Cardiac muscle cell (in vitro differentiated cells and primary cell): ENCODE measurements around the gene SDR42E2. TPM values are rescaled to one million over a fixed set of nuclear protein-coding genes. Genes with fewer than 3 reads are reported as not detected.
A peak's percentile ranks its signal among the peaks of the same experiment; 100 is the strongest.
"Not testable (repeated sequence)": the region's sequence is repeated elsewhere in the genome, so short reads cannot be mapped to it uniquely, and the experiment has no call there.

Experiments used
- DNase-seq, 2 donors: peaks; one replicate each; pipeline versions ENCODE4 v3.0.0 to v3.0.0-alpha.2; 2010 to 2017; ENCODE audit warnings: low read depth in 1 of 2, low spot score in 1 of 2
- H3K27ac ChIP-seq: fragments of 200-600 bp; sonication (generic); 2 replicates; pipeline ENCODE4 v1.5.1; 2016
- H3K27me3 ChIP-seq: fragments of 200-600 bp; sonication (generic); 2 replicates; pipeline ENCODE4 v1.6.0; 2016; ENCODE audit warnings: control low read depth
- H3K36me3 ChIP-seq: fragments of 200-600 bp; sonication (generic); 2 replicates; pipeline ENCODE4 v1.5.1; 2016; ENCODE audit warnings: control low read depth
- H3K4me1 ChIP-seq: fragments of 200-600 bp; sonication (generic); 2 replicates; pipeline ENCODE4 v1.8.1; 2017; ENCODE audit warnings: low read depth, mild to moderate bottlenecking, mixed run types
- H3K4me3 ChIP-seq: fragments of 200-600 bp; sonication (generic); 2 replicates; pipeline ENCODE4 v1.5.1; 2016; ENCODE audit warnings: mild to moderate bottlenecking
- H3K9me3 ChIP-seq: fragments of 200-600 bp; sonication (generic); 2 replicates; pipeline ENCODE4 v1.5.1; 2017; ENCODE audit warnings: low read depth, mild to moderate bottlenecking, control low read depth
- CTCF ChIP-seq: IDR thresholded peaks from 2 replicates; pipeline ENCODE4 v1.5.1; 2012; ENCODE audit warnings: low read depth, mild to moderate bottlenecking, low read length
- polyA plus RNA-seq: library from polyadenylated mRNA; unstranded; fragments of >200 nt; fragmentation: Nextera tagmentation; extraction: Ambion mirVana; gene quantifications from 2 replicates; pipeline ENCODE4 v1.2.1, GENCODE V29; 2016
- total RNA-seq: library from RNA; depleted of rRNA; stranded (reverse); fragments of >200 nt; gene quantifications from 2 replicates; pipeline ENCODE4 v1.2.3, GENCODE V29; 2016

The SDR42E2 gene
- total and polyA plus RNA-seq, 2 experiments from 2014 or later, result 0.06 TPM; not detected in 1

DNA sequence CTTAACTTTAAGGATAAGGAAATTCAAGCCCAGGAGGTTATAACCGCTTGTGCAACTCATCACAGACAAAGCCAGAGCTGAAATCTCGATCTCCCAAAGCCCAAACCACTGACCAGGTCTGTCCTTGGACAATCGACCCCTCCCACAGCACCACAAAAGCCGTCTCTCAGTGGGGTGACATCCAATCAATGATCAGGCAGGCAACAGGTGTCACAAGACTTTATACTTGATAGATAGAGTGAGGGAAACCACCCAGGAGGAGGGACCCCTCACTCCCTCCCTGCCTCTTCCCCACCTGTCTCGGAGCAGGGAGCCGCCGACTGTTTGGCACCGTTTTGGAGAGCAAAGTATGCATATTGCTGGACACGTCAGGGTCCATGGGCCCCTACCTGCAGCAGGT, 14.5 kb upstream of the SDR42E2 start:
- no peak overlapping the region for H3K27ac ChIP-seq
- no peak for TF ChIP-seq CTCF
- no peak for DNase-seq
- no peaks in the 10 kb centered on the region for H3K27me3 ChIP-seq
- H3K4me1 ChIP-seq, result no peaks in the 10 kb centered on the region
- H3K36me3 ChIP-seq, result no peaks in the 10 kb centered on the region
- no peaks in the 10 kb centered on the region for H3K9me3 ChIP-seq
- no peak overlapping the region for H3K4me3 ChIP-seq

DNA sequence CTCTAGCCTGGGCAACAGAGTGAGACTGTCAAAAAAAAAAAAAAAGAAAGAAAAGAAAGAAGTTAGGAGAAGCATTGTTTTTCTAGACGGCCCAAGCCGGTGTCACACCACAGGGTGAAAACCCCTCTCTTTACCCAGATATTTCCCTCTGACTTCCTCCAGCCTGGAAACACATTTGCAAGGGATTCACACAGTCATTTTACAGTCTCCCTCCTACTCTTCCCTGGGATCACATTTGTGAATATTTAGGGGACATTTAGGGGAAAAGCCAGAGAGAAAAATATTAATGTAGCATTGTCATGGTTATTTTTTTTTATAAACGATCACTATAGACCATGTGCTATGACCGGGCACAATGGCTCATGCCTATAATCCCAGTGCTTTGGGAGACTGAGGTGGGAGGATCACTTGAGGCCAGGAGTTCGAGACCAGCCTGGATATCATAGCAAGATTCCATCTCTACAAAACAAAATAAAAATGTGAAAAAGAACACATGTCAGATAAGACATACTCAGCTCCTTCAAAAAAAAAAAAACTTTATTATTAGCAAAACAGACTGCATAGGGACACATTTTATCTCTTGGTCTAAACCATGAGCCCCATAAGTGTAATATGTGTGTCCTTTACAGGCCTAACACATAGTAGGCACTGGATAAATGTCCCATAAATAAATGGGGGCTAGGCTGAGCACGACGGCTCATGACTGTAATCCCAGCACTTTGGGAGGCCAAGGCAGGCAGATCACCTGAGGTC, 10.9 kb upstream of the SDR42E2 start:
- Histone ChIP-seq H3K27me3 (no peaks in the 10 kb centered on the region), H3K4me3 (no peak overlapping the region), H3K27ac (no peak overlapping the region), H3K4me1 (no peaks in the 10 kb centered on the region), H3K36me3 (no peaks in the 10 kb centered on the region), H3K9me3 (no peaks in the 10 kb centered on the region)
- TF ChIP-seq CTCF, result no peak
- no peak for DNase-seq

DNA sequence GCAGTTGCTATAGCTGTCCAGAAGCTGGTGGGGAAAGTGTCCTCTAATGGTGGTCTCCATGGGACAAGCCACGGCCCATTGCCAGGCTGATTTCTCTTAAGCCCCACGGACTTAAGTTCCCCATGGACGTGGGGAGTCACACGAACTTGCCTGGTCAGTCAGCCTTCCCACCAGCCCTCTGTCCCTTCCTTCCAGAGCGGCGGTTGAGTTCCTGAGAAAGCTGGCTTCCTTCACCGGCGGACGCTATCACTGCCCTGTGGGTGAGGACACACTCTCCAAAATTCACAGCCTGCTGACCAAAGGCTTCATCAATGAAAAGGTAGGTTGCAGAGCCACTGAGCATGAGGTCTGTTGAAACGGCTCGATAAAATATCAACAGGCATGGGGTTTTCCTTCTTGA, 10.0 kb upstream of the SDR42E2 start:
- TF ChIP-seq CTCF, result no peak
- H3K9me3 ChIP-seq, result no peaks in the 10 kb centered on the region
- H3K4me1 ChIP-seq, result no peaks in the 10 kb centered on the region
- no peaks in the 10 kb centered on the region for H3K27me3 ChIP-seq
- no peak for DNase-seq
- no peak overlapping the region for H3K27ac ChIP-seq
- H3K4me3 ChIP-seq, result no peak overlapping the region
- no peaks in the 10 kb centered on the region for H3K36me3 ChIP-seq

DNA sequence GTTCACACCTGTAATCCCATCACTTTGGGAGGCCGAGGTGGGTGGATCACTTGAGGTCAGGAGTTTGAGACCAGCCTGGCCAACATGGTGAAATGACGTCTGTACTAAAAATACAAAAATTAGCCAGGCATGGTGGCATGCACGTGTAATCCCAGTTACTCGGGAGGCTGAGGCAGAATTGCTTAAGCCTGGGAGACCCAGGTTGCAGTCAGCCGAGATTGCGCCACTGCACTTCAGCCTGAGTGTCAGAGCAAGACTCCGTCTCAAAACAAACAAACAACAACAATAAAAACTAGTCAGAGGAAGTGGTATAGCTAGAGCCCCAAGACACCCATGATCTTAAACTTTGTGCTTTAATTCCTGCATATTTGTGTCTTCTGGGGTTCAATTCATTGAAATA, 9.2 kb upstream of the SDR42E2 start:
- not testable (repeated sequence) for H3K4me1 ChIP-seq, H3K27ac ChIP-seq, DNase-seq, H3K36me3 ChIP-seq, H3K9me3 ChIP-seq, H3K4me3 ChIP-seq, H3K27me3 ChIP-seq

- H3K4me3 ChIP-seq, result no peak overlapping the region
- DNase-seq, result no peak
- no peak overlapping the region for H3K27ac ChIP-seq
- H3K4me1 ChIP-seq, result no peaks in the 10 kb centered on the region
- no peaks in the 10 kb centered on the region for H3K9me3 ChIP-seq
- no peaks in the 10 kb centered on the region for H3K36me3 ChIP-seq
- H3K27me3 ChIP-seq, result peaks cover 54% of the 10 kb centered on the region
- TF ChIP-seq CTCF, result no peak
These were observed 905 bp upstream of the SDR42E2 start for GRCh38 chr16:22161401-22161800.

GRCh38 chr16:22162656-22163009, 327 bp downstream of the SDR42E2 start:
- Histone ChIP-seq H3K27me3 (peaks cover 54% of the 10 kb centered on the region), H3K4me3 (peak overlapping the region; percentile 3), H3K36me3 (no peaks in the 10 kb centered on the region), H3K27ac (no peak overlapping the region), H3K4me1 (no peaks in the 10 kb centered on the region), H3K9me3 (no peaks in the 10 kb centered on the region)
- no peak for DNase-seq
- TF ChIP-seq CTCF, result no peak
